ENCODE measurements around the gene TBKBP1.

GRCh38 chr17:47729476-47729875 is 35.5 kb downstream of the TBKBP1 start:
- TF ChIP-seq CTCF (IDR thresholded peaks at IDR 0.05; ENCODE audit: borderline replicate concordance, extremely low read depth, low read length, poor library complexity, severe bottlenecking): no peak
- no peak for TF ChIP-seq EZH2 (IDR thresholded peaks at IDR 0.05; ENCODE audit: borderline replicate concordance, low read depth, low read length, severe bottlenecking)
